ENCODE results near the gene SIM2. TPM values are rescaled to one million over a fixed set of nuclear protein-coding genes. Genes with fewer than 3 reads are reported as not detected.

The SIM2 gene
- total and polyA plus RNA-seq, 2 experiments from 2014 or later = 0.16 to 0.49 TPM

DNA sequence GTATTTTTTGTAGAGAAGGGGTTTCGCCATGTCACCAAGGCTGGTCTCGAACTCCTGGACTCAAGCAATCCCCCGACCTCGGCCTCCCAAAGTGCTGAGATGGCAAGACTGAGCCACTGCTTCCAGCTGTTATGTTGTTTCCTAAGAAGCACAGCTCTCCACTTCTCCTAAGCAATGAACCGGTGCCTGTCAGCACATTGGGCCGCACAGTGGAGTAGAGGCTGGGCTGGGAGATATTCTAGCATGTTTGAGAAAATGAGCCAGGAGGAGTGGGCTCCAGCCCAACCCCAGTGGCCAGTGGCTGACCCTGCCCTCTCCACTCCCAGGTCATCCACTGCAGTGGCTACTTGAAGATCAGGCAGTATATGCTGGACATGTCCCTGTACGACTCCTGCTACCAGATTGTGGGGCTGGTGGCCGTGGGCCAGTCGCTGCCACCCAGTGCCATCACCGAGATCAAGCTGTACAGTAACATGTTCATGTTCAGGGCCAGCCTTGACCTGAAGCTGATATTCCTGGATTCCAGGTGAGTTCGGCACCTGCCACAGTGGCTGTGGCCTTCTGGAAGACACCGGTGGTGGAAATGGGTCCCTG lies 27.0 kb downstream of the SIM2 start (continued):
- TF ChIP-seq, protein P1, sequence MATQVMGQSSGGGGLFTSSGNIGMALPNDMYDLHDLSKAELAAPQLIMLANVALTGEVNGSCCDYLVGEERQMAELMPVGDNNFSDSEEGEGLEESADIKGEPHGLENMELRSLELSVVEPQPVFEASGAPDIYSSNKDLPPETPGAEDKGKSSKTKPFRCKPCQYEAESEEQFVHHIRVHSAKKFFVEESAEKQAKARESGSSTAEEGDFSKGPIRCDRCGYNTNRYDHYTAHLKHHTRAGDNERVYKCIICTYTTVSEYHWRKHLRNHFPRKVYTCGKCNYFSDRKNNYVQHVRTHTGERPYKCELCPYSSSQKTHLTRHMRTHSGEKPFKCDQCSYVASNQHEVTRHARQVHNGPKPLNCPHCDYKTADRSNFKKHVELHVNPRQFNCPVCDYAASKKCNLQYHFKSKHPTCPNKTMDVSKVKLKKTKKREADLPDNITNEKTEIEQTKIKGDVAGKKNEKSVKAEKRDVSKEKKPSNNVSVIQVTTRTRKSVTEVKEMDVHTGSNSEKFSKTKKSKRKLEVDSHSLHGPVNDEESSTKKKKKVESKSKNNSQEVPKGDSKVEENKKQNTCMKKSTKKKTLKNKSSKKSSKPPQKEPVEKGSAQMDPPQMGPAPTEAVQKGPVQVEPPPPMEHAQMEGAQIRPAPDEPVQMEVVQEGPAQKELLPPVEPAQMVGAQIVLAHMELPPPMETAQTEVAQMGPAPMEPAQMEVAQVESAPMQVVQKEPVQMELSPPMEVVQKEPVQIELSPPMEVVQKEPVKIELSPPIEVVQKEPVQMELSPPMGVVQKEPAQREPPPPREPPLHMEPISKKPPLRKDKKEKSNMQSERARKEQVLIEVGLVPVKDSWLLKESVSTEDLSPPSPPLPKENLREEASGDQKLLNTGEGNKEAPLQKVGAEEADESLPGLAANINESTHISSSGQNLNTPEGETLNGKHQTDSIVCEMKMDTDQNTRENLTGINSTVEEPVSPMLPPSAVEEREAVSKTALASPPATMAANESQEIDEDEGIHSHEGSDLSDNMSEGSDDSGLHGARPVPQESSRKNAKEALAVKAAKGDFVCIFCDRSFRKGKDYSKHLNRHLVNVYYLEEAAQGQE (IDR thresholded peaks at IDR 0.05; ENCODE audit: unreplicated experiment) = no peak
- no peak for TF ChIP-seq POLR2AphosphoS5 (IDR thresholded peaks at IDR 0.05; ENCODE audit: low read depth)
- TF ChIP-seq, protein P2, sequence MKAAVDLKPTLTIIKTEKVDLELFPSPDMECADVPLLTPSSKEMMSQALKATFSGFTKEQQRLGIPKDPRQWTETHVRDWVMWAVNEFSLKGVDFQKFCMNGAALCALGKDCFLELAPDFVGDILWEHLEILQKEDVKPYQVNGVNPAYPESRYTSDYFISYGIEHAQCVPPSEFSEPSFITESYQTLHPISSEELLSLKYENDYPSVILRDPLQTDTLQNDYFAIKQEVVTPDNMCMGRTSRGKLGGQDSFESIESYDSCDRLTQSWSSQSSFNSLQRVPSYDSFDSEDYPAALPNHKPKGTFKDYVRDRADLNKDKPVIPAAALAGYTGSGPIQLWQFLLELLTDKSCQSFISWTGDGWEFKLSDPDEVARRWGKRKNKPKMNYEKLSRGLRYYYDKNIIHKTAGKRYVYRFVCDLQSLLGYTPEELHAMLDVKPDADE (IDR thresholded peaks at IDR 0.05) = no peak

DNA sequence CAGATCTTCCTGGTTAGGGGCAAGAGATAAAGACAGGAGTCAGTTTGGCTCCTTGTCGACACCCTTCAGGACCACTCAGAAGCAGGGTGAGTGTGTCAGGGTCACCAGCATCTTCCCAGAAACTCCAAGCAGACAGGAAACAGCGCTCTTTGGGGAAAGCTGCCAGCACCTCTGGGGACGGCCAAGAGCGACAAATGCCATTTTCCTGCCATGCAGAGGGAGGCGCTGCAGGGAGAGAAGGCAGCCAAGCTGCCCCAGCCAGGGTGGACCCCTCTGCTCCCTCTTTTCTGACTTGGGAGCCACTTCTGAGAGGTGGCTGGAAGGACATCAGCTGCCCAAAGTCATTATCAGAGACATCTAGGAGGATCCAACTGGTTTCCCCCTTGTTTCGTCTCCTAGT lies 29.0 kb downstream of the SIM2 start:
- Histone ChIP-seq H3K27ac (ENCODE audit: low read depth) (no peak overlapping the region), H3K36me3 (ENCODE audit: insufficient read depth) (no peaks in the 10 kb centered on the region), H3K4me3 (no peak overlapping the region), H3K9me2 (ENCODE audit: insufficient read depth) (no peaks in the 10 kb centered on the region), H3K4me1 (ENCODE audit: insufficient read depth) (no peaks in the 10 kb centered on the region), H3K4me2 (no peak overlapping the region), H4K20me1 (replicated peaks; ENCODE audit: insufficient read depth) (no peaks in the 10 kb centered on the region), H3K27me3 (ENCODE audit: insufficient read depth) (no peaks in the 10 kb centered on the region), H3K79me2 (replicated peaks; ENCODE audit: insufficient read depth) (no peaks in the 10 kb centered on the region), H2AFZ (0 out of 2 replicates have a peak overlapping the region, but pooled peaks have one; percentile 32), H3F3A (replicated peaks; ENCODE audit: low read depth) (no peaks in the 10 kb centered on the region)
- H3K4me3 Mint-ChIP-seq = no peak overlapping the region
- H3K27me3 Mint-ChIP-seq (ENCODE audit: insufficient read depth, low read depth, poor library complexity) = peaks cover 3% of the 10 kb centered on the region
- no peaks in the 10 kb centered on the region; the same call in 2 of the 3 replicates for H3K9me3 Mint-ChIP-seq
- ATAC-seq (peak; percentile 92), DNase-seq (ENCODE audit: low spot score) (peak; percentile 75)
- no peaks in the 10 kb centered on the region for H3K36me3 Mint-ChIP-seq (ENCODE audit: low read depth)
- TF ChIP-seq, protein P3, sequence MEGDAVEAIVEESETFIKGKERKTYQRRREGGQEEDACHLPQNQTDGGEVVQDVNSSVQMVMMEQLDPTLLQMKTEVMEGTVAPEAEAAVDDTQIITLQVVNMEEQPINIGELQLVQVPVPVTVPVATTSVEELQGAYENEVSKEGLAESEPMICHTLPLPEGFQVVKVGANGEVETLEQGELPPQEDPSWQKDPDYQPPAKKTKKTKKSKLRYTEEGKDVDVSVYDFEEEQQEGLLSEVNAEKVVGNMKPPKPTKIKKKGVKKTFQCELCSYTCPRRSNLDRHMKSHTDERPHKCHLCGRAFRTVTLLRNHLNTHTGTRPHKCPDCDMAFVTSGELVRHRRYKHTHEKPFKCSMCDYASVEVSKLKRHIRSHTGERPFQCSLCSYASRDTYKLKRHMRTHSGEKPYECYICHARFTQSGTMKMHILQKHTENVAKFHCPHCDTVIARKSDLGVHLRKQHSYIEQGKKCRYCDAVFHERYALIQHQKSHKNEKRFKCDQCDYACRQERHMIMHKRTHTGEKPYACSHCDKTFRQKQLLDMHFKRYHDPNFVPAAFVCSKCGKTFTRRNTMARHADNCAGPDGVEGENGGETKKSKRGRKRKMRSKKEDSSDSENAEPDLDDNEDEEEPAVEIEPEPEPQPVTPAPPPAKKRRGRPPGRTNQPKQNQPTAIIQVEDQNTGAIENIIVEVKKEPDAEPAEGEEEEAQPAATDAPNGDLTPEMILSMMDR (conservative IDR thresholded peaks at IDR 0.05; ENCODE audit: low read depth in 2 of 2) = peak; percentile 62 to 74
- TF ChIP-seq CREB1 (CRISPR knock-in tag; IDR thresholded peaks at IDR 0.05; ENCODE audit: low read depth) (no peak), POLR2AphosphoS5 (IDR thresholded peaks at IDR 0.05; ENCODE audit: low read depth) (no peak)
- no peak overlapping the region for H3K27ac Mint-ChIP-seq
- H3K4me1 Mint-ChIP-seq = no peaks in the 10 kb centered on the region
